HepG2 (cell line): ENCODE data around the gene GMEB2. TPM values are rescaled to one million over a fixed set of nuclear protein-coding genes. Genes with fewer than 3 reads are reported as not detected.
A peak's percentile ranks its signal among the peaks of the same experiment; 100 is the strongest.

Experiments
- CCDC6 ChIP-seq: sonication (generic); formaldehyde crosslinking; IDR thresholded peaks from 2 replicates; pipeline ENCODE4 v1.8.1; 2022; ENCODE audit warnings: mild to moderate bottlenecking, missing genetic modification reagents, moderate library complexity
- CHD4 ChIP-seq: fragments of 200-600 bp; sonication (generic); IDR thresholded peaks from 2 replicates; pipeline ENCODE4 v1.7.0; 2017; ENCODE audit warnings: mild to moderate bottlenecking, low read length, borderline replicate concordance
- FOSL1 ChIP-seq: sonication (generic); formaldehyde crosslinking; IDR thresholded peaks from 2 replicates; pipeline ENCODE4 v1.9.0; 2021; ENCODE audit warnings: missing genetic modification reagents, borderline replicate concordance
- FOXM1 ChIP-seq: sonication (generic); formaldehyde crosslinking; IDR thresholded peaks from 2 replicates; pipeline ENCODE4 v1.5.0; 2020; ENCODE audit warnings: missing genetic modification reagents
- GTF3A ChIP-seq: sonication (generic); formaldehyde crosslinking; conservative IDR thresholded peaks from 2 replicates; pipeline ENCODE4 v1.4.0; 2020; ENCODE audit warnings: mild to moderate bottlenecking, missing genetic modification reagents
- KDM5A ChIP-seq: fragments of 200-600 bp; sonication (generic); IDR thresholded peaks from 2 replicates; pipeline ENCODE4 v1.7.0; 2018; ENCODE audit warnings: antibody characterized with exemption, mild to moderate bottlenecking, low read length, borderline replicate concordance
- MNT ChIP-seq: fragments of 450-650 bp; IDR thresholded peaks from 2 replicates; pipeline ENCODE4 v1.6.1; 2016
- ZFP37 ChIP-seq: sonication (generic); formaldehyde crosslinking; IDR thresholded peaks from 2 replicates; pipeline ENCODE4 v1.4.0; 2020; ENCODE audit warnings: missing genetic modification reagents, borderline replicate concordance
- ZNF24 ChIP-seq: fragments of 450-650 bp; IDR thresholded peaks from 2 replicates; pipeline ENCODE4 v1.6.1; 2017; ENCODE audit warnings: antibody characterized with exemption, mild to moderate bottlenecking
- ZNF276 ChIP-seq: sonication (generic); formaldehyde crosslinking; IDR thresholded peaks from 2 replicates; pipeline ENCODE4 v1.4.0; 2020; ENCODE audit warnings: mild to moderate bottlenecking, low read depth, missing genetic modification reagents
- ZNF383 ChIP-seq: sonication (generic); formaldehyde crosslinking; IDR thresholded peaks from 2 replicates; pipeline ENCODE4 v1.4.0; 2020; ENCODE audit warnings: missing genetic modification reagents, mild to moderate bottlenecking, borderline replicate concordance
- ZNF747 ChIP-seq: sonication (generic); formaldehyde crosslinking; IDR thresholded peaks from 2 replicates; pipeline ENCODE4 v1.8.1; 2023; ENCODE audit warnings: missing genetic modification reagents, mild to moderate bottlenecking, borderline replicate concordance
- polyA plus RNA-seq, 8 experiments: library from polyadenylated mRNA; depleted of rRNA in 3 of 8; stranded (reverse) in 7 of 8; unstranded in 1 of 8; fragments of >200 nt; fragmentation: Illumina TruSeq in 4 of 8; extraction: Trizol in 4 of 8; gene quantifications; 2 replicates each; pipeline versions ENCODE4 v1.2.1 to v1.2.3, GENCODE V29; 2011 to 2016; ENCODE audit warnings: low read depth in 4 of 8, missing spikeins in 1 of 8, mixed read lengths in 1 of 8; ENCODE audit not compliant: insufficient read depth in 1 of 8
- total RNA-seq, 5 experiments: library from RNA; depleted of rRNA; stranded (reverse); fragments of >200 nt; fragmentation: Illumina TruSeq; extraction: Trizol; gene quantifications; 2 replicates each; pipeline ENCODE4 v1.2.3, GENCODE V29; 2016; ENCODE audit warnings: low read depth in 1 of 5
- TF ChIP-seq, protein P1 (sequence below): sonication (generic); formaldehyde crosslinking; IDR thresholded peaks from 2 replicates; pipeline ENCODE4 v1.4.0; 2020; ENCODE audit warnings: mild to moderate bottlenecking, missing genetic modification reagents
- TF ChIP-seq, protein P2 (sequence below): sonication (generic); formaldehyde crosslinking; IDR thresholded peaks from 2 replicates; pipeline ENCODE4 v1.8.1; 2023; ENCODE audit warnings: missing genetic modification reagents, mild to moderate bottlenecking, borderline replicate concordance
- TF ChIP-seq, protein P3 (sequence below): sonication (generic); formaldehyde crosslinking; IDR thresholded peaks from 2 replicates; pipeline ENCODE4 v1.4.0; 2020; ENCODE audit warnings: missing genetic modification reagents

Gene GMEB2
- total and polyA plus RNA-seq, 2 of the 13 experiments (the other 11 are each of a cell fraction or from before 2014, with no cell fraction given), result 10.6 to 12.4 TPM

DNA sequence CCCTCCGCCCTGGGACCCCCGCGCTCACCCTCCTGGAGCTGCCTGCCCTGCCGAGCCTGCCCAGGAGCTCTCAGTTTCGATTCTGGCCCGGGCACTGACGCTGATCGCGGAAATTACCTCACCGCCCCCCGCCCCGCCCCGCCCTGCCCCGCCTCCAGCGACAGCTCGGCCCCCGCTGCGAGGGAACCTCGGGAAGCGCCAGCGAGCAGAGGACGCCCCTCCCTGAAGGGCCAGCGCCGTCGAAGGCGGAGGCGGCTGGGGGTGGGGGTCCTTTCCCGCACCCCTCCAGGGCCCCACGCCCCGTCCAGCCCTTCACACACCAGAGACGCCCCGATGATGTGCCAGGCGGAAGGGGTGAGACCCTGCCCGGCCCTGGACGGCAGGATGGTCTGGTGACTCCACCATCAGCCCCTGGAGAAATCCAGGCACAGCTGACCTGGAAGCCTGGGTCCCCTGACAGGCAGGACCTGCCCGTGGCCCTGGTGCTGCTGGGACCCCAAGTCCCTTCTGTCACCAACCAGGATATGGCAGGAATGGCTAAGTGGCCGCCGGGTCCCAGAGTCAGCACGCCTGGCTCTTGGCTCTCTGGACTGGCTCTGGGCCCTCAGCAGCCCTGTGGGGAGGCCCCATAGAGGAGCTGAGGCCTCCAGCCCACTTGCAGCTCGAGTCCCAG lies 52.6 kb downstream of the GMEB2 start, which contains the start of gene HELZ2 (continued):
- TF ChIP-seq MNT (no peak), ZNF24 (no peak), ZNF276 (CRISPR knock-in tag) (no peak), CHD4 (no peak), FOXM1 (CRISPR knock-in tag) (0 out of 2 replicates have a peak, but pooled peaks have one; percentile 35), ZFP37 (CRISPR knock-in tag) (no peak), ZNF747 (no peak; the same call in 1 of the 2 replicates), GTF3A (CRISPR knock-in tag) (no peak), ZNF383 (no peak), CCDC6 (CRISPR knock-in tag) (0 out of 2 replicates have a peak, but pooled peaks have one; percentile 52), FOSL1 (CRISPR knock-in tag) (no peak), KDM5A (no peak)
- TF ChIP-seq, protein P1, sequence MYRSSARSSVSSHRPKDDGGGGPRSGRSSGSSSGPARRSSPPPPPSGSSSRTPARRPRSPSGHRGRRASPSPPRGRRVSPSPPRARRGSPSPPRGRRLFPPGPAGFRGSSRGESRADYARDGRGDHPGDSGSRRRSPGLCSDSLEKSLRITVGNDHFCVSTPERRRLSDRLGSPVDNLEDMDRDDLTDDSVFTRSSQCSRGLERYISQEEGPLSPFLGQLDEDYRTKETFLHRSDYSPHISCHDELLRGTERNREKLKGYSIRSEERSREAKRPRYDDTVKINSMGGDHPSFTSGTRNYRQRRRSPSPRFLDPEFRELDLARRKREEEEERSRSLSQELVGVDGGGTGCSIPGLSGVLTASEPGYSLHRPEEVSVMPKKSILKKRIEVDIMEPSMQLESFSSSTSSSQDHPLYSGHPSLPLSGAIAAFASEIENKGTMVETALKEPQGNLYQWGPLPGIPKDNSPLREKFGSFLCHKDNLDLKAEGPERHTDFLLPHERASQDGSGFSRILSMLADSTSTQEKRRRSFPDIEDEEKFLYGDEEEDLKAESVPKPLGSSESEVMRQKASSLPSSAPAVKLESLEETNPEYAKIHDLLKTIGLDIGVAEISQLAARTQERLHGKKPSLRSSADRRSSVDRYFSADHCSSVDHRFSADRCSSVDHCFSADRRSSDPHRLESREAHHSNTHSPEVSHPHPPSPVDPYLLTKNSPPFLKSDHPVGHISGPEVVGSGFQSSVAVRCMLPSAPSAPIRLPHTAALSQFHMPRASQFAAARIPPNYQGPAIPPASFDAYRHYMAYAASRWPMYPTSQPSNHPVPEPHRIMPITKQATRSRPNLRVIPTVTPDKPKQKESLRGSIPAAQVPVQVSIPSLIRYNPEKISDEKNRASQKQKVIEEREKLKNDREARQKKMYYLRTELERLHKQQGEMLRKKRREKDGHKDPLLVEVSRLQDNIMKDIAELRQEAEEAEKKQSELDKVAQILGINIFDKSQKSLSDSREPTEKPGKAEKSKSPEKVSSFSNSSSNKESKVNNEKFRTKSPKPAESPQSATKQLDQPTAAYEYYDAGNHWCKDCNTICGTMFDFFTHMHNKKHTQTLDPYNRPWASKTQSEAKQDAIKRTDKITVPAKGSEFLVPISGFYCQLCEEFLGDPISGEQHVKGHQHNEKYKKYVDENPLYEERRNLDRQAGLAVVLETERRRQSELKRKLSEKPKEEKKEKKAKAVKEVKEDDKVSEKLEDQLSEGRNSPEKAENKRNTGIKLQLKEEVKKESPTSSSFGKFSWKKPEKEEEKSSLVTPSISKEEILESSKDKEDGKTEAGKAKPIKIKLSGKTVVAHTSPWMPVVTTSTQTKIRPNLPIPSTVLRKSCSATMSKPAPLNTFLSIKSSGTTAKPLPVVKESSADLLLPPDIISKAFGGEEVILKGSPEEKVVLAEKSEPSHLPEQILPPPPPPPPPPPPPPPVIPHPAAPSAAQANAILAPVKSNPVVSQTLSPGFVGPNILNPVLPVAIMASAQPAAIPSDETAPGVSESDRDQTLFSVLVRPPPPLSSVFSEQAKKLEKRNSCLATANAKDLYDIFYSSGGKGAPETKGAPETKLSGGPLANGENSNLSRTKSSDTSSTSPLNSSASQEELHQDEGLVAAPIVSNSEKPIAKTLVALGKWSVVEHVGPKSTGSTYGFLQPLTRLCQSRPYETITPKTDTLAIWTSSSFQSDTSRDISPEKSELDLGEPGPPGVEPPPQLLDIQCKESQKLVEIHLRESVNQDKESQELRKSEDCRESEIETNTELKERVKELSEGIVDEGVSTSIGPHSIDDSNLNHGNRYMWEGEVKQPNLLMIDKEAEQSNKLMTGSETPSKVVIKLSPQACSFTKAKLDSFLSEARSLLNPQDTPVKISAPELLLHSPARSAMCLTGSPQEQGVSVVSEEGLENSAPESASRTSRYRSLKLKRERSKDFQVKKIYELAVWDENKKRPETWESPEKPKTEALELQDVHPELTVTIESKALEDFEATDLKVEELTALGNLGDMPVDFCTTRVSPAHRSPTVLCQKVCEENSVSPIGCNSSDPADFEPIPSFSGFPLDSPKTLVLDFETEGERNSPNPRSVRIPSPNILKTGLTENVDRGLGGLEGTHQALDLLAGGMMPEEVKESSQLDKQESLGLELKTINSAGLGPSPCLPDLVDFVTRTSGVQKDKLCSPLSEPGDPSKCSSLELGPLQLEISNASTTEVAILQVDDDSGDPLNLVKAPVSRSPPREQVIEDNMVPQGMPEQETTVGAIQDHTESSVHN (CRISPR knock-in tag), result no peak; the same call in none of the 2 replicates
- TF ChIP-seq, protein P2, sequence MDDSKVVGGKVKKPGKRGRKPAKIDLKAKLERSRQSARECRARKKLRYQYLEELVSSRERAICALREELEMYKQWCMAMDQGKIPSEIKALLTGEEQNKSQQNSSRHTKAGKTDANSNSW (CRISPR knock-in tag), result no peak
- TF ChIP-seq, protein P3, sequence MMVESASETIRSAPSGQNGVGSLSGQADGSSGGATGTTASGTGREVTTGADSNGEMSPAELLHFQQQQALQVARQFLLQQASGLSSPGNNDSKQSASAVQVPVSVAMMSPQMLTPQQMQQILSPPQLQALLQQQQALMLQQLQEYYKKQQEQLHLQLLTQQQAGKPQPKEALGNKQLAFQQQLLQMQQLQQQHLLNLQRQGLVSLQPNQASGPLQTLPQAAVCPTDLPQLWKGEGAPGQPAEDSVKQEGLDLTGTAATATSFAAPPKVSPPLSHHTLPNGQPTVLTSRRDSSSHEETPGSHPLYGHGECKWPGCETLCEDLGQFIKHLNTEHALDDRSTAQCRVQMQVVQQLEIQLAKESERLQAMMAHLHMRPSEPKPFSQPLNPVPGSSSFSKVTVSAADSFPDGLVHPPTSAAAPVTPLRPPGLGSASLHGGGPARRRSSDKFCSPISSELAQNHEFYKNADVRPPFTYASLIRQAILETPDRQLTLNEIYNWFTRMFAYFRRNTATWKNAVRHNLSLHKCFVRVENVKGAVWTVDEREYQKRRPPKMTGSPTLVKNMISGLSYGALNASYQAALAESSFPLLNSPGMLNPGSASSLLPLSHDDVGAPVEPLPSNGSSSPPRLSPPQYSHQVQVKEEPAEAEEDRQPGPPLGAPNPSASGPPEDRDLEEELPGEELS (CRISPR knock-in tag), result peak; percentile 52; the same call in 1 of the 2 replicates
